Ishikawa (cell line): ENCODE measurements around the gene RGS4.

Experiments
- CREB1 ChIP-seq: IDR thresholded peaks from 2 replicates; pipeline ENCODE4 v1.6.1; 2012; ENCODE audit warnings: low read depth
- EGR1 ChIP-seq: IDR thresholded peaks from 2 replicates; pipeline ENCODE4 v1.6.1; 2012
- EP300 ChIP-seq: IDR thresholded peaks from 2 replicates; pipeline ENCODE4 v1.6.1; 2012; ENCODE audit warnings: borderline replicate concordance
- MAX ChIP-seq: IDR thresholded peaks from 2 replicates; pipeline ENCODE4 v1.6.1; 2012
- RAD21 ChIP-seq: IDR thresholded peaks from 2 replicates; pipeline ENCODE4 v1.6.1; 2012; ENCODE audit warnings: low read depth
- REST ChIP-seq: IDR thresholded peaks from 2 replicates; pipeline ENCODE4 v1.6.1; 2012; ENCODE audit warnings: low read depth, mild to moderate bottlenecking
- TAF1 ChIP-seq: IDR thresholded peaks from 2 replicates; pipeline ENCODE4 v1.6.1; 2012; ENCODE audit warnings: low read depth, mild to moderate bottlenecking
- TCF12 ChIP-seq: IDR thresholded peaks from 2 replicates; pipeline ENCODE4 v1.6.1; 2012; ENCODE audit warnings: low read depth
- YY1 ChIP-seq: IDR thresholded peaks from 2 replicates; pipeline ENCODE4 v1.6.1; 2012; ENCODE audit warnings: low read depth
- ZBTB7A ChIP-seq: IDR thresholded peaks from 2 replicates; pipeline ENCODE4 v1.6.1; 2012; ENCODE audit warnings: low read depth
- TF ChIP-seq, protein P1 (sequence below): IDR thresholded peaks from 2 replicates; pipeline ENCODE4 v1.6.1; 2012

GRCh38 chr1:163022129-163022528, 47.0 kb upstream of the RGS4 start:
- no peak for TF ChIP-seq MAX
- TF ChIP-seq EP300: no peak
- TF ChIP-seq TAF1: no peak
- TF ChIP-seq YY1: no peak
- TF ChIP-seq REST: no peak
- TF ChIP-seq CREB1: no peak
- TF ChIP-seq EGR1: no peak
- TF ChIP-seq RAD21: no peak
- TF ChIP-seq TCF12: no peak
- TF ChIP-seq ZBTB7A: no peak
- TF ChIP-seq, protein P1, sequence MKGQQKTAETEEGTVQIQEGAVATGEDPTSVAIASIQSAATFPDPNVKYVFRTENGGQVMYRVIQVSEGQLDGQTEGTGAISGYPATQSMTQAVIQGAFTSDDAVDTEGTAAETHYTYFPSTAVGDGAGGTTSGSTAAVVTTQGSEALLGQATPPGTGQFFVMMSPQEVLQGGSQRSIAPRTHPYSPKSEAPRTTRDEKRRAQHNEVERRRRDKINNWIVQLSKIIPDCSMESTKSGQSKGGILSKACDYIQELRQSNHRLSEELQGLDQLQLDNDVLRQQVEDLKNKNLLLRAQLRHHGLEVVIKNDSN: no peak
